Measurements from ENCODE around the gene SETBP1. TPM values are rescaled to one million over a fixed set of nuclear protein-coding genes. Genes with fewer than 3 reads are reported as not detected.

Gene SETBP1
- total RNA-seq, 4 donors from 2014 or later = 3.3 to 86.6 (median 16.3) TPM

DNA sequence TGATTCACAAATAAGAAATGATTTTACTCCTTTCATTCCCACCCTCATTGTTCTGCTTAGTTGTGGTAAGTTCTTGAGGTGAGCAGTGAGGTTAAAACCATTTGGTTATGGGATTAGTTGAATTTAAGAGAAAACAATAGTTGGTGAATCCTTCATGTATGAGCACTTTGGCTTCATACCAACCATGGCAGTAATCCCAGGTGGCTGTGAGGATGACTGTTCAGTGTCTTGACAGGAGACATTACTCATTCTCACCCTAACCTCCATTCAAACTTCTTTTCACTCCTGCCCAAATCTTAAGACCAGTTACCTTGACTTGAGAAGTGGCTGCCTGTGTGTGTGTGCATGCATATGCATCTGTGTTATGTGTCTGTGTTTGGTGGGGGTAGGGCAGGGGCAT is 143.1 kb downstream of the SETBP1 start:
- H3K4me3 ChIP-seq = no peak overlapping the region
- TF ChIP-seq, protein P1, sequence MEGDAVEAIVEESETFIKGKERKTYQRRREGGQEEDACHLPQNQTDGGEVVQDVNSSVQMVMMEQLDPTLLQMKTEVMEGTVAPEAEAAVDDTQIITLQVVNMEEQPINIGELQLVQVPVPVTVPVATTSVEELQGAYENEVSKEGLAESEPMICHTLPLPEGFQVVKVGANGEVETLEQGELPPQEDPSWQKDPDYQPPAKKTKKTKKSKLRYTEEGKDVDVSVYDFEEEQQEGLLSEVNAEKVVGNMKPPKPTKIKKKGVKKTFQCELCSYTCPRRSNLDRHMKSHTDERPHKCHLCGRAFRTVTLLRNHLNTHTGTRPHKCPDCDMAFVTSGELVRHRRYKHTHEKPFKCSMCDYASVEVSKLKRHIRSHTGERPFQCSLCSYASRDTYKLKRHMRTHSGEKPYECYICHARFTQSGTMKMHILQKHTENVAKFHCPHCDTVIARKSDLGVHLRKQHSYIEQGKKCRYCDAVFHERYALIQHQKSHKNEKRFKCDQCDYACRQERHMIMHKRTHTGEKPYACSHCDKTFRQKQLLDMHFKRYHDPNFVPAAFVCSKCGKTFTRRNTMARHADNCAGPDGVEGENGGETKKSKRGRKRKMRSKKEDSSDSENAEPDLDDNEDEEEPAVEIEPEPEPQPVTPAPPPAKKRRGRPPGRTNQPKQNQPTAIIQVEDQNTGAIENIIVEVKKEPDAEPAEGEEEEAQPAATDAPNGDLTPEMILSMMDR (IDR thresholded peaks at IDR 0.05) = no peak
- TF ChIP-seq POLR2A (IDR thresholded peaks at IDR 0.05) = no peak
- no peak for DNase-seq
- H3K9me3 ChIP-seq = no peaks in the 10 kb centered on the region
- H3K4me1 ChIP-seq = peaks cover 0 to 23% (median 4%) of the 10 kb centered on the region in 4 donors
- H3K27ac ChIP-seq = no peak overlapping the region
- no peaks in the 10 kb centered on the region for H3K36me3 ChIP-seq
- no peaks in the 10 kb centered on the region for H3K27me3 ChIP-seq

DNA sequence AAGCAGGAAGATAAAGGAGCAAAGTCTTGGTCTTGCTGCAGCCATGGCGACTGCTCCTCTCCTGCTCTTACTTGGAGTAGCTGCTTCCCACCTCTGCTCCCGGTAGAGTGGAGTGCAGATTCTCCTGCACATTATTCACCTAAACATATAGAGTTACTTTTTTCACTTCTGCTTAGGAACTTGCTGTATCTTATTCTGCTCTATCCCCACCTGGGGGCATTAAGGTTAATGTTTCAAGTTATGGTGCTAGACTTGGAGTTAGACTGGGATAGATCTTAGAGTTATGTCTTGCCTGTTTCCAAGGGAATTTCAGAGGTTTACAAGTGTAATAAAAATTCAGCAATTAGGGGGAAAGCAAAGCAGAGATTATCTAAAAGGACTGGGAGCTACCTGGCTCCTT is 144.2 kb downstream of the SETBP1 start:
- TF ChIP-seq POLR2A (IDR thresholded peaks at IDR 0.05) = no peak
- TF ChIP-seq, protein P1 (IDR thresholded peaks at IDR 0.05) = no peak
- Histone ChIP-seq H3K9me3 (no peaks in the 10 kb centered on the region), H3K27ac (no peak overlapping the region), H3K27me3 (no peaks in the 10 kb centered on the region), H3K4me1 (peaks cover 0 to 23% (median 4%) of the 10 kb centered on the region in 4 donors), H3K36me3 (no peaks in the 10 kb centered on the region), H3K4me3 (no peak overlapping the region)
- DNase-seq = no peak

DNA sequence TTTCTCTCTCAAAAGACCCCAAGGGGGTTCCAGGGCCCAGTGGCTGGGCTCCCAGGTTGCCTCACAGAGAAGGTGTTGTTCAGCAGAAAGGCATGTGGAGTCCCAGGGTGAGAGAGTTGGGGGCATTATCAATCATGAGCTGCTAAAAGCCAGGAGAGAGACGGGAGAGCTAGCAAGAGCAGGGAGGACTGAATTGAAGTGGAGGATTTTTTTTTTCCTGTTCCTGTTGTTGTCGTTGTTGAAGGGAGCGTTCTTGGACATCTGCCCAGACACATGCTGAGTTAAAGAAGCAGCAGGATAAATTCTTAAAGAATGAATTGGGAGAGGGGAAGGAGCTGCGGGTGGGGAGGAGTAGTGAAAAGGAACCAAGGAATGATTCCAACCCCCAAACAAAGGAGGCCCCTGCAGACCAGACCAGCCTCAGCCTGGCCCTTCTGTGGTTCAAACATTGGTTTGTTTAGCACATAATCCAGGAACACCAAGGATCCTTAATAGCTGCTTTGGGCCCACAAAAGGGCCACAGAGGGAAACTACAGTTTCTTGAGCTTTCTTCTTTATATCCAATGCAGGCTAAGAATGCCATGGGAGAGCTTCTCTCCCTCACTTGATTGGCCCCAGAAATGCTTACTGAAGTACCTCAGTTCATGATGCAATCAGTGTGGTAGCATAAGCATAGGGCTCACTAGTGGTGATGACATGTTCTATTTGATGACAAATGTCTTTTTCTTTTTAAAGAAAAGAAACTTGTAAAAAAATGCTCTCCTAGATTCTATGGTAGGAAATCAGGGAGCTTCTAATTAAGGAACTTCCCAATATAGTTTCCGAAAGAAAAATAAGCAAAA is 146.0 kb downstream of the SETBP1 start:
- Histone ChIP-seq H3K9me3 (no peaks in the 10 kb centered on the region), H3K4me3 (no peak overlapping the region), H3K4me1 (peaks cover 0 to 23% (median 4%) of the 10 kb centered on the region in 4 donors), H3K36me3 (no peaks in the 10 kb centered on the region), H3K27me3 (no peaks in the 10 kb centered on the region), H3K27ac (peak overlapping the region in 3 of 4 donors; percentile 50 to 70 (median 51))
- TF ChIP-seq POLR2A (IDR thresholded peaks at IDR 0.05) = no peak
- TF ChIP-seq, protein P1 (IDR thresholded peaks at IDR 0.05) = no peak
- DNase-seq = peak in 1 of 3 donors; percentile 75

DNA sequence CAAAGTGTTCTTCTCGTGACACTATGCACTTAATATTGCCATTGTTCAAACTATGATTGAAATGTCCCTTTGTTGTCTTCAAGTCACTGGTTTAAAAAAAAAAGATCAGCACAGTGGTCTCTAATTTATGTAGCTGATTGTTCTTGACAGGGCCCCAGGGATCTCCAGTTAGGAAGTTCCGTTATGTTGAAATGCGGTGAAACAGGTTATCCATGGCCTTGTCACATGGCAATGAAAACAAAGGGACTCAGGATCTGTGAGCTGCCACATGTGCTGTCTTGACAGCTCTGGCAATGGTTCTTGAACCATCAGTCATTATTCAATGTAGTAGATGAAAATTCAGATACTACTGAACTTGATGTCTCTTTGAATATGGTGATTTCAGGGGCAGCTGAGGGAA is 147.4 kb downstream of the SETBP1 start:
- H3K36me3 ChIP-seq = no peaks in the 10 kb centered on the region
- no peak overlapping the region for H3K27ac ChIP-seq
- H3K4me3 ChIP-seq = no peak overlapping the region
- TF ChIP-seq, protein P1 (IDR thresholded peaks at IDR 0.05) = no peak
- TF ChIP-seq POLR2A (IDR thresholded peaks at IDR 0.05) = no peak
- DNase-seq = no peak
- no peaks in the 10 kb centered on the region for H3K27me3 ChIP-seq
- H3K4me1 ChIP-seq = peaks cover 0 to 23% (median 4%) of the 10 kb centered on the region in 4 donors
- no peaks in the 10 kb centered on the region for H3K9me3 ChIP-seq

DNA sequence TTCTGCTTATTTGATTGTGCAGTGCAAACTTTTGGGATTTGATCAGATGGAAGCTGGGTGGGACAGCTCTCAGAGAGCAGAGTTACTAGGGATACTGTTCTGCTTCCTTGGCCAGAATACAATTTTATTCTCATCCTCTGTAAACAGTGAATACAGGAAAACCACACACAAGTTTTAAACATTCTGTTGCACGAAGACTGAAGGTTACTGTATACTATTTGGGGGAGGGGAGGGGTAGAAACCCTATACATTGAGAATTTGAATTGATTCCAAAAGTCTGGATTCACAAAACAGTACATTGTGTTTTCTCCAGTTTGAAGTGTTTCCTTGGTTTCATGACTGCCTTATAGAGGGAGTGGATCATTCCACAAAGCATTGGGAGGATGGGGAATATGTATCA is 149.9 kb downstream of the SETBP1 start:
- no peak for DNase-seq
- Histone ChIP-seq H3K9me3 (no peaks in the 10 kb centered on the region), H3K36me3 (no peaks in the 10 kb centered on the region), H3K27me3 (no peaks in the 10 kb centered on the region), H3K27ac (no peak overlapping the region), H3K4me3 (no peak overlapping the region), H3K4me1 (peaks cover 0 to 18% (median 5%) of the 10 kb centered on the region in 4 donors)
- TF ChIP-seq, protein P1 (IDR thresholded peaks at IDR 0.05) = no peak
- no peak for TF ChIP-seq POLR2A (IDR thresholded peaks at IDR 0.05)
